GM12878 (cell line): ENCODE measurements around the gene STXBP4. TPM values are rescaled to one million over a fixed set of nuclear protein-coding genes. Genes with fewer than 3 reads are reported as not detected.

Experiments used
- ATAC-seq: fragments of 200-7000 bp; cut with Tn5 transposase; 3 replicates; pipeline ENCODE4 v1.9.1; 2020; ENCODE audit warnings: mild to moderate bottlenecking, moderate library complexity
- BruUV-seq: library from RNA; stranded (reverse); fragments of 400-500 nt; replicated peaks from 2 replicates; lab custom pipeline; 2021; lab: Mats Ljungman, UMichigan
- CTCF ChIA-PET: fragments of 300-600 bp; sonication (Branson Sonifier 250); formaldehyde crosslinking; extraction: SDS; loops from one replicate; lab custom pipeline; 2021; ENCODE audit warnings: inconsistent platforms; lab: Yijun Ruan, JAX
- POLR2A ChIA-PET: fragments of 350-600 bp; formaldehyde crosslinking; extraction: SDS; loops from one replicate; lab custom pipeline; 2021; ENCODE audit warnings: inconsistent platforms; lab: Charles Lee
- RAD21 ChIA-PET: fragments of 300-600 bp; sonication (Branson Sonifier 250); formaldehyde crosslinking; loops from one replicate; lab custom pipeline; 2023; ENCODE audit warnings: antibody characterized with exemption; ENCODE audit not compliant: unreplicated experiment; lab: Charles Lee
- SMC1A ChIA-PET: fragments of 300-600 bp; sonication (Branson Sonifier 250); formaldehyde crosslinking; loops from one replicate; lab custom pipeline; 2023; ENCODE audit not compliant: unreplicated experiment, uncharacterized antibody; lab: Charles Lee
- DNase-seq: peaks from one replicate; pipeline ENCODE4 v3.0.0-alpha.2; 2011; ENCODE audit warnings: low read depth, low spot score
- FAIRE-seq: peaks from 3 replicates; lab custom pipeline; 2011; peaks lifted over from hg19 to GRCh38; lab: Jason Lieb, UNC
- H2AFZ ChIP-seq: 2 replicates; pipeline ENCODE4 v1.6.0; 2011; ENCODE audit warnings: low read depth, low read length, control low read depth; ENCODE audit not compliant: control insufficient read depth
- H3K27ac ChIP-seq: 2 replicates; pipeline ENCODE4 v1.5.1; 2011; ENCODE audit warnings: control low read depth; ENCODE audit not compliant: control insufficient read depth, insufficient read depth
- H3K27me3 ChIP-seq, 2 experiments: replicated peaks in 1 of 2; 2 replicates each; pipeline versions ENCODE4 v1.6.0 to v1.6.1; 2011; ENCODE audit warnings: low read length in 1 of 2; ENCODE audit not compliant: control insufficient read depth in 2 of 2, insufficient read depth in 2 of 2
- H3K36me3 ChIP-seq, 2 experiments: 2 replicates each; pipeline ENCODE4 v1.5.1; 2011; ENCODE audit warnings: low read length in 1 of 2; ENCODE audit not compliant: control insufficient read depth in 2 of 2, insufficient read depth in 2 of 2
- H3K4me1 ChIP-seq: 2 replicates; pipeline ENCODE4 v1.6.1; 2011; ENCODE audit warnings: mild to moderate bottlenecking, low read length, moderate library complexity, mixed read lengths; ENCODE audit not compliant: control insufficient read depth, insufficient read depth
- H3K4me2 ChIP-seq: 2 replicates; pipeline ENCODE4 v1.6.0; 2011; ENCODE audit warnings: control low read depth; ENCODE audit not compliant: control insufficient read depth, insufficient read depth
- H3K4me3 ChIP-seq: fragments of 200-600 bp; sonication (generic); 2 replicates; pipeline ENCODE4 v1.5.1; 2016
- H3K79me2 ChIP-seq: 2 replicates; pipeline ENCODE4 v1.6.0; 2011; ENCODE audit warnings: low read length; ENCODE audit not compliant: control insufficient read depth, insufficient read depth
- H3K9ac ChIP-seq: 2 replicates; pipeline ENCODE4 v1.8.0; 2011; ENCODE audit warnings: low read length, control low read depth, mixed read lengths; ENCODE audit not compliant: control insufficient read depth, insufficient read depth
- H3K9me3 ChIP-seq: replicated peaks from 3 replicates; pipeline ENCODE4 v1.5.1; 2011; ENCODE audit warnings: mild to moderate bottlenecking, low read length; ENCODE audit not compliant: control insufficient read depth, insufficient read depth
- H4K20me1 ChIP-seq: 2 replicates; pipeline ENCODE4 v1.6.0; 2011; ENCODE audit not compliant: control insufficient read depth, insufficient read depth
- ASH2L ChIP-seq: fragments of 300-600, 200-600 bp; sonication (generic); IDR thresholded peaks from 2 replicates; pipeline ENCODE4 v1.6.1; 2017; ENCODE audit warnings: low read depth, mild to moderate bottlenecking, borderline replicate concordance
- KLF5 ChIP-seq: fragments of 450-650 bp; IDR thresholded peaks from 2 replicates; pipeline ENCODE4 v1.6.1; 2014; ENCODE audit warnings: mild to moderate bottlenecking; ENCODE audit not compliant: partially characterized antibody
- NFYA ChIP-seq: IDR thresholded peaks from 2 replicates; pipeline ENCODE4 v1.6.1; 2011; ENCODE audit warnings: low read depth, mild to moderate bottlenecking, low read length, improper control_type of control experiment, borderline replicate concordance
- NR2F1 ChIP-seq: fragments of 450-650 bp; conservative IDR thresholded peaks from 2 replicates; pipeline ENCODE4 v1.6.1; 2017; ENCODE audit warnings: mild to moderate bottlenecking
- RBBP5 ChIP-seq: fragments of 200-600 bp; sonication (generic); conservative IDR thresholded peaks from 2 replicates; pipeline ENCODE4 v1.6.1; 2016
- SP1 ChIP-seq: IDR thresholded peaks from one replicate; pipeline ENCODE4 v1.6.1; 2011; ENCODE audit warnings: low read depth, low read length
- in situ Hi-C: fragments of 300-500 bp; cut with MboI; formaldehyde crosslinking; loops from 9 replicates; pipeline ENCODE4 v1.14.3; 2018; ENCODE audit warnings: mixed read lengths
- intact Hi-C: fragments of 100-400 bp; cut with micrococcal nuclease; formaldehyde crosslinking; loops from one replicate; pipeline ENCODE4 v1.14.2; 2022; ENCODE audit not compliant: unreplicated experiment
- polyA plus RNA-seq, 11 experiments: library from polyadenylated mRNA; depleted of rRNA in 4 of 11; unstranded in 6 of 11; stranded (reverse) in 5 of 11; fragments of >200 nt; fragmentation: Nextera tagmentation in 4 of 11; fragmentation: Illumina TruSeq in 1 of 11; extraction: Ambion mirVana in 4 of 11; extraction: Trizol in 1 of 11; gene quantifications; 1 replicate in 1 of 11; 2 replicates in 10 of 11; pipeline versions ENCODE4 v1.2.1 to v1.2.3, GENCODE V29; 2011 to 2016; ENCODE audit warnings: inconsistent platforms in 2 of 11, missing spikeins in 2 of 11, low read depth in 1 of 11
- total RNA-seq, 4 experiments: library from RNA; depleted of rRNA in 3 of 4; stranded (reverse); fragments of >200 nt in 3 of 4; fragmentation: Illumina TruSeq in 1 of 4; extraction: Trizol in 1 of 4; gene quantifications; 2 replicates each; pipeline versions ENCODE4 v1.2.1 to v1.2.3, GENCODE V29; 2013 to 2021
- TF ChIP-seq, protein P1 (sequence below): IDR thresholded peaks from 2 replicates; pipeline ENCODE4 v1.6.1; 2011; ENCODE audit warnings: borderline replicate concordance, low read depth, mild to moderate bottlenecking, moderate library complexity, low read length; ENCODE audit not compliant: insufficient read depth, poor library complexity, severe bottlenecking

Gene STXBP4
- total and polyA plus RNA-seq, 10 of the 15 experiments (the other 5 are each of a cell fraction or from before 2014, with no cell fraction given): 4.3 to 11.0 (median 6.7) TPM

DNA sequence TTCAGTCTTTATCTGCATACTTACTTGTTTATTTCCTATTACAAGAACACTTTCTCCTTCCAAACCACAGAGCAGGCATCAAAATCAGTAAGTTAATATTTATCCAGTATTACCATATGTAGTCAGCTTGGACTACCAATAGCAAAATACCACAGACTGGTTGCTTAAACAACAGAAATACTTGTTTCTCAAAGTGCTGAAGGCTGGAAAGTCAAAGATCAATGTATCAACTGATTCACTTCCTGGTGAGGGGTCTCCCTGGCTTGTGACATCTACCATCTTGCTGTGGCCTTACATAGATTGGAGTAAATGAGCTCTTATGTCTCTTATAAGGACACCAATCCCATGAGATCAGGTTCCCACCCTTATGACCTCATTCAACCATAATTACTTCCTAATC is 2.6 kb downstream of the STXBP4 start:
- Histone ChIP-seq H3K9ac (no peak overlapping the region), H3K4me3 (no peak overlapping the region), H3K9me3 (no peaks in the 10 kb centered on the region), H3K27me3 (no peaks in the 10 kb centered on the region), H3K4me2 (no peak overlapping the region), H3K36me3 (no peaks in the 10 kb centered on the region), H2AFZ (no peak overlapping the region), H3K4me1 (peaks cover 15% of the 10 kb centered on the region; the same call in 1 of the 2 replicates), H4K20me1 (no peaks in the 10 kb centered on the region), H3K27ac (no peak overlapping the region), H3K79me2 (peaks cover 43% of the 10 kb centered on the region)
- DNase-seq (no peak), FAIRE-seq (no peak), ATAC-seq (no peak)
- ChIA-PET CTCF (interaction anchor here (3.1 kb wide), 1 partner anchor 21 kb away, joined by 26 read pairs; no protein-coding TSS in a partner anchor), RAD21 (no interaction called here), SMC1A (interaction anchor here (0.8 to 3.7 kb wide), 3 partner anchors 13 to 120 kb away, joined by 3 to 17 read pairs (median 4); no protein-coding TSS in a partner anchor), POLR2A (no interaction called here)
- BruUV-seq: no TSS peak
- intact Hi-C loops (no loop called here), in situ Hi-C loops (no loop called here)
- TF ChIP-seq RBBP5 (no peak), NR2F1 (no peak), ASH2L (no peak), KLF5 (no peak), SP1 (no peak), NFYA (no peak)
- TF ChIP-seq, protein P1, sequence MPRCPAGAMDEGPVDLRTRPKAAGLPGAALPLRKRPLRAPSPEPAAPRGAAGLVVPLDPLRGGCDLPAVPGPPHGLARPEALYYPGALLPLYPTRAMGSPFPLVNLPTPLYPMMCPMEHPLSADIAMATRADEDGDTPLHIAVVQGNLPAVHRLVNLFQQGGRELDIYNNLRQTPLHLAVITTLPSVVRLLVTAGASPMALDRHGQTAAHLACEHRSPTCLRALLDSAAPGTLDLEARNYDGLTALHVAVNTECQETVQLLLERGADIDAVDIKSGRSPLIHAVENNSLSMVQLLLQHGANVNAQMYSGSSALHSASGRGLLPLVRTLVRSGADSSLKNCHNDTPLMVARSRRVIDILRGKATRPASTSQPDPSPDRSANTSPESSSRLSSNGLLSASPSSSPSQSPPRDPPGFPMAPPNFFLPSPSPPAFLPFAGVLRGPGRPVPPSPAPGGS: no peak
